Measurements from ENCODE around the gene NYNRIN.

DNA sequence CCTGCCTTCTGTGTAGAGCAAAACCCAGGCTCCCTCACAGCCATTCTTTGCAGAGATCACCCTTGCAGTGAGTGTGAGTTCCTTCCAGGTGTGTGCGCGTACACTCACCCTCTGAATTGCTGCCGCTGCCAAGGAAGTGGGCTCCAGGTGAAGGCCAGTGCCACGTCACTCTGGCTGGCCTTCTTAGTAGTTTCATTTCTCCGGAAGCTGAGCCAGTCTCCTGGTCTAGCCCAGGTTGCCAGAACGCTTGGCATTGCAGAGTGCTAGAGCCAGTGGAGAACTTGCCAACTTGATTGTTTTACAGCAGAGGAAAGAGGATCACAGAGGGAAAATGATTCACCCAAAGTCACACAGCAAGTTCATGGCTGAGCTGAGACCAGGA lies 19.7 kb downstream of the NYNRIN start:
- TF ChIP-seq, protein P1, sequence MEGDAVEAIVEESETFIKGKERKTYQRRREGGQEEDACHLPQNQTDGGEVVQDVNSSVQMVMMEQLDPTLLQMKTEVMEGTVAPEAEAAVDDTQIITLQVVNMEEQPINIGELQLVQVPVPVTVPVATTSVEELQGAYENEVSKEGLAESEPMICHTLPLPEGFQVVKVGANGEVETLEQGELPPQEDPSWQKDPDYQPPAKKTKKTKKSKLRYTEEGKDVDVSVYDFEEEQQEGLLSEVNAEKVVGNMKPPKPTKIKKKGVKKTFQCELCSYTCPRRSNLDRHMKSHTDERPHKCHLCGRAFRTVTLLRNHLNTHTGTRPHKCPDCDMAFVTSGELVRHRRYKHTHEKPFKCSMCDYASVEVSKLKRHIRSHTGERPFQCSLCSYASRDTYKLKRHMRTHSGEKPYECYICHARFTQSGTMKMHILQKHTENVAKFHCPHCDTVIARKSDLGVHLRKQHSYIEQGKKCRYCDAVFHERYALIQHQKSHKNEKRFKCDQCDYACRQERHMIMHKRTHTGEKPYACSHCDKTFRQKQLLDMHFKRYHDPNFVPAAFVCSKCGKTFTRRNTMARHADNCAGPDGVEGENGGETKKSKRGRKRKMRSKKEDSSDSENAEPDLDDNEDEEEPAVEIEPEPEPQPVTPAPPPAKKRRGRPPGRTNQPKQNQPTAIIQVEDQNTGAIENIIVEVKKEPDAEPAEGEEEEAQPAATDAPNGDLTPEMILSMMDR (IDR thresholded peaks at IDR 0.05) = no peak
- TF ChIP-seq POLR2A (IDR thresholded peaks at IDR 0.05) = no peak
